D721Med (cell line): ENCODE measurements around the gene SLC39A8.
"Not testable (repeated sequence)": the region's sequence is repeated elsewhere in the genome, so short reads cannot be mapped to it uniquely, and the experiment has no call there.

ENCODE experiments used
- DNase-seq: peaks from one replicate; pipeline ENCODE4 v3.0.0; 2011; ENCODE audit warnings: low spot score; ENCODE audit not compliant: insufficient read length
- FAIRE-seq: peaks from 2 replicates; lab custom pipeline; 2011; peaks lifted over from hg19 to GRCh38; lab: Jason Lieb, UNC
- TF ChIP-seq, protein P1 (sequence below): IDR thresholded peaks from 2 replicates; pipeline ENCODE4 v1.5.1; 2012; ENCODE audit warnings: mild to moderate bottlenecking, control low read depth; ENCODE audit not compliant: insufficient read depth; ENCODE audit errors: missing control alignments

SLC39A8 gene

DNA sequence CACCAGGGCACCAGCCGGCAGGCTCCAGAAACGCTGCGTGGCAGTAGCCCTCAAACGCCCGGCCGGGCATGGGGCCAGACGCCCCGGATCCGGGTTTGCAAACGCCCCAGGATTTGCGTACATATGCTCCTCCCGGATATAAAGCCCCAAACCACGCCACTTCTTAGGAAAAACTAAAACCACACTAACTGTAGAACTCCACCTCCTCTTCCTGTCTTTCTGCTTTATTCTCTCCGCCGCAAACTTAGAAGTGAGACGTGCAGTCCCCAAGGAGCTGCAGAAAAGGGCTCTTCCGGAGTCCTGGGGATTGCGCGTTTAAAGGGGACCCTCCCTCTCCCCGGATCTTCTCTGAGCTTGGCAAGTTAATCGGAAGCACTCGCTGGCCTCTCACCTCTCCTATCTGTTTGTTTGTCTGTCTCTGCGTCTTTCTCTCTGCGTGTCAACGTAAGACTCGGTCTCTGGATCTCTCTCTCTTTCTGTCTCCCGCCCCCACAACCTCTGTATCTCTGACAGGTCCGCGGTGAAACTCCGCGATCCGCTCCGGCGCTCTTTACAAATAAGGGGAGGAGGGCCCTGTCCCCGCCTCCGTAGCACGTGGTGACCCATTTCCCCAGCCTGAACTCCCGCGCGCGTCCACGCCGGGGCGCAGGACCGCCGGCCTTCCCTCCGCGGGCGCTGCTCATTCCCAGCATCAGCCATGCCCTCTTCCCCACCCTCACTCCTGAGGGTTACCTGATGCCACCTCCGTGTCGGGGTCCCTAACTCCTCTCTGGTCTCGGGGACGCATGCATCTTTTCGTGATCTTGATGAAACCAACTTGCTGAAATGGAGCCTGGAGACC is at the start of gene SLC39A8:
SLC39A8 (minus strand) TSS at position 529 of the 841 bp plus-strand sequence. CDS start 820 bp downstream, outside the sequence.
- DNase-seq (peak; percentile 43), FAIRE-seq (no peak)
- TF ChIP-seq, protein P1, sequence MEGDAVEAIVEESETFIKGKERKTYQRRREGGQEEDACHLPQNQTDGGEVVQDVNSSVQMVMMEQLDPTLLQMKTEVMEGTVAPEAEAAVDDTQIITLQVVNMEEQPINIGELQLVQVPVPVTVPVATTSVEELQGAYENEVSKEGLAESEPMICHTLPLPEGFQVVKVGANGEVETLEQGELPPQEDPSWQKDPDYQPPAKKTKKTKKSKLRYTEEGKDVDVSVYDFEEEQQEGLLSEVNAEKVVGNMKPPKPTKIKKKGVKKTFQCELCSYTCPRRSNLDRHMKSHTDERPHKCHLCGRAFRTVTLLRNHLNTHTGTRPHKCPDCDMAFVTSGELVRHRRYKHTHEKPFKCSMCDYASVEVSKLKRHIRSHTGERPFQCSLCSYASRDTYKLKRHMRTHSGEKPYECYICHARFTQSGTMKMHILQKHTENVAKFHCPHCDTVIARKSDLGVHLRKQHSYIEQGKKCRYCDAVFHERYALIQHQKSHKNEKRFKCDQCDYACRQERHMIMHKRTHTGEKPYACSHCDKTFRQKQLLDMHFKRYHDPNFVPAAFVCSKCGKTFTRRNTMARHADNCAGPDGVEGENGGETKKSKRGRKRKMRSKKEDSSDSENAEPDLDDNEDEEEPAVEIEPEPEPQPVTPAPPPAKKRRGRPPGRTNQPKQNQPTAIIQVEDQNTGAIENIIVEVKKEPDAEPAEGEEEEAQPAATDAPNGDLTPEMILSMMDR: peak; percentile 56

DNA sequence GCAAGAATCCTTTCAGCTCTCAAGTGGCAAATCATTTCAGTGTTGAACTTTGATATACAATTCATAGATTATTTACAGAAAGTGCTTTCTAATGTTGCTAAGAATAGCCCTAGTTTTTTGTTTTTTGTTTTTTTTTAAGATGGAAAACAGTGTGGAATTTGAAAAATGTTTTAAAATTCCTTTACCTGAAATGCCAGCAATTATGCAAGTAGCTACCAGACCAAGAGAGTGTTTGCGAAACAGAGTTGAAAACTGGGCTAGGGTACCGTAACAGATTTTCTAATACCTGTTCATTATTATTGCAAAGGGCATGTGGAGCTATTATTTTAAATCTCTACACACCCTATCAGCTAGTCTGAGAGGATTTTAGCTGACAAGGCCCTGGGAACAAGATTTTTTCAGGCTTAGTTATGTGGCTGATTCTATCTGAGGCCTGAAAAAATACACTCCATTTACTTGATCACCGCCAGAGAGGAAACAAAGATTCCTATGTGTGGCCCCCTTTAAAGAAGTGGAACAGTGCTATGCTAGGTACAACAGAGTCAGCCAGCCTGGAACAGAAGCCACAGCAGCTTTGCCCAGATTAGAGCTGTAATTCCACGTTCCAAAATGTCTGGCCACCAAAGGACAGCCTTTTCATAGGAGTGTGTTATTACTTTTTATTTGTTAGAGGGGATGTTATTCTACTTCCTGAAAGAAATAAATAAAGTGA is 46.9 kb upstream of the SLC39A8 start:
- TF ChIP-seq, protein P1: no peak
- DNase-seq (no peak), FAIRE-seq (no peak)

DNA sequence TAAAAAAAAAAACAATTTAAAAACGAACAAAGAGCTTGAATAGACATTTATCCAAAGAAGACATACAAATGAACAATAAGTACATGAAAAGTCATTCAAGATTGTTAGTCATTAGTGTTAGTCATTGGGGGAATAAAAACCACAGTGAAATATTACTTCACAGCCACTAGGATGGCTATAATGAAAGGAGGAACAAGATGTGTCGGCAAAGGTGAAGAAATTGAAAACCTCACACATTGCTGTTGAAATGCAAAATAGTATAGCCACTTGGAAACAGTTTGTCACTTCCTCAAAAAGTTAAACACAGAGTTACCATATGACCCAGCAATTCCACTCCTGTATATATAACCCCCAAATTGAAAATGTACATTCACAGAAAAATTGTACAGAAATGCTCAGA is 45.2 kb upstream of the SLC39A8 start:
- TF ChIP-seq, protein P1: no peak
- FAIRE-seq (no peak), DNase-seq (no peak)

DNA sequence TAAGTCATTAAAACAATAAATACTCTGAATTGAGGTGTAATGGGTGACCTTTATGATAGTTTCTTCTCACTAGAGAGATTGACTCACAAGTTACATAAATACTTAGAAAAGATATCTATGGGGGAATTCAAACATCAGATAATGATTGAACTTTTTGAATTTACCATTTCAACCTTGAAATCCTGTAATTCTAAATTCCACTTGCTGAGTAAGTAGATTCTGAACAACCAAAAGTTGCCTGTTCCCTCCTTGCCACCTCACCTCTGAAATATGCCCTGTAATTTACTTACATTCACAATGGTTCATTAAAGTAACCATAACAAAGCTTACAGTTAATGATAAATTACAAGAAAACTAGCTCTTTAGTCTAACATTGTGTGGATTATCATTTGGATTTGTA is 43.3 kb upstream of the SLC39A8 start:
- FAIRE-seq (no peak), DNase-seq (no peak)
- TF ChIP-seq, protein P1: no peak

DNA sequence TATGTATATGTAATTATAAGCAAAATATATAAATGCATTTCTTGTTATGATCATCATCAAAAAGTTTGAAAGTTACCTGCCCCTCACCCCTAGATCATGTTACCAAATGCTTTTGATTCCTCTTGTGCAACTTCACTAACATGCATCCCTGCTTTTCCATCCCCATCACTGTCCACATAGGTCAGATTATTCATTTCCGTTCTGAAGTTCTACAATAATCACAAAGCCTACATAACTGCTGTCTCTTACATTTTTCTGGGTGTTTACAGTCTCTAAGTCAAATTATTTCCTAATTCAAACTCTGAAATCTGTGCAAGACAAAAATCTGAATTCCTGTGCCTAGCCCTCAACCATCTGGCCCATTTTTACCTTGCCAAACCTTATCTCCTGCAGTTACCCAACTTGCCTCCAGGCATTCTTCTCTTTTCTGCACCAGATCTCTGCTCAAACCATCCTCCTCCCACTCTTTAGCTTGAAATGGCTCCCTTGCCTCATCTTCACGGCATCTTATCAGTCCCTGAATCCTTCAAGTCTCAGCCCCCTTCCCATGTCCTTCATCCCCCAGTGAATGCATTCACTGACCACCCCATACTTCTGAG is 42.4 kb upstream of the SLC39A8 start:
- TF ChIP-seq, protein P1: no peak
- no peak for DNase-seq
- no peak for FAIRE-seq

DNA sequence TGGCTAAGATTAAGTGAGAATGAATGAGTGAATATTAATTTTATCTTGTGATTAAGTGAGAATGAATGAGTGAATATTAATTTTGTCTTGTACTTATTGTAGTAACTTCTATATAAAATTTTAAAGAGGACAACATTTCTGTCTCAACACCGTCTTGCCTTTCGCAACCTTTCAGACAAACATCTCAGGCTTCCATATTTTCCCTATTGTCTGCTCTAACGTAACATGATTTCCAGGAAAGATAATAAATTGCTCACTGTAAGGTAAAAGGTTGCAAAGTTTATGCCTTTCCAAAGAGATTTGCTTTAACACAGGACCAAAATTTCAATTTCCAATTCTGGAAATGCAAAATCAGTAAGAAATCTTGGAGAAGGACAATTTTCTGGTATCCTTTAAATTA is 41.7 kb upstream of the SLC39A8 start:
- no peak for FAIRE-seq
- no peak for DNase-seq
- TF ChIP-seq, protein P1: no peak

DNA sequence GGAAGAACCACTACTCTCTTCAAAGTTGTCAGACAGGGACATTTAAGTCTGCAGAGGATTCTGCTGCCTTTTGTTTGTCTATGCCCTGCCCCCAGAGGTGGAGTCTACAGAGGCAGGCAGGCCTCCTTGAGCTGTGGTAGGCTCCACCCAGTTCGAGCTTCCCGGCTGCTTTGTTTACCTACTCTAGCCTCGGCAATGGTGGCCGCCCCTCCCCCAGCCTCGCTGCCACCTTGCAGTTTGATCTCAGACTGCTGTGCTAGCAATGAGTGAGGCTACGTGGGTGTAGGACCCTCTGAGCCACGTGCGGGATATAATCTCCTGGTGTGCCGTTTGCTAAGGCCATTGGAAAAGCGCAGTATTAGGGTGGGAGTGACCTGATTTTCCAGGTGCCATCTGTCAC is 35.0 kb upstream of the SLC39A8 start:
- not testable (repeated sequence) for DNase-seq, FAIRE-seq
